ENCODE data around the gene CLK3. TPM values are rescaled to one million over a fixed set of nuclear protein-coding genes. Genes with fewer than 3 reads are reported as not detected.

Gene CLK3
- total and polyA plus RNA-seq, 2 of the 13 experiments (the other 11 are each of a cell fraction or from before 2014, with no cell fraction given), result 41.5 to 82.0 TPM

DNA sequence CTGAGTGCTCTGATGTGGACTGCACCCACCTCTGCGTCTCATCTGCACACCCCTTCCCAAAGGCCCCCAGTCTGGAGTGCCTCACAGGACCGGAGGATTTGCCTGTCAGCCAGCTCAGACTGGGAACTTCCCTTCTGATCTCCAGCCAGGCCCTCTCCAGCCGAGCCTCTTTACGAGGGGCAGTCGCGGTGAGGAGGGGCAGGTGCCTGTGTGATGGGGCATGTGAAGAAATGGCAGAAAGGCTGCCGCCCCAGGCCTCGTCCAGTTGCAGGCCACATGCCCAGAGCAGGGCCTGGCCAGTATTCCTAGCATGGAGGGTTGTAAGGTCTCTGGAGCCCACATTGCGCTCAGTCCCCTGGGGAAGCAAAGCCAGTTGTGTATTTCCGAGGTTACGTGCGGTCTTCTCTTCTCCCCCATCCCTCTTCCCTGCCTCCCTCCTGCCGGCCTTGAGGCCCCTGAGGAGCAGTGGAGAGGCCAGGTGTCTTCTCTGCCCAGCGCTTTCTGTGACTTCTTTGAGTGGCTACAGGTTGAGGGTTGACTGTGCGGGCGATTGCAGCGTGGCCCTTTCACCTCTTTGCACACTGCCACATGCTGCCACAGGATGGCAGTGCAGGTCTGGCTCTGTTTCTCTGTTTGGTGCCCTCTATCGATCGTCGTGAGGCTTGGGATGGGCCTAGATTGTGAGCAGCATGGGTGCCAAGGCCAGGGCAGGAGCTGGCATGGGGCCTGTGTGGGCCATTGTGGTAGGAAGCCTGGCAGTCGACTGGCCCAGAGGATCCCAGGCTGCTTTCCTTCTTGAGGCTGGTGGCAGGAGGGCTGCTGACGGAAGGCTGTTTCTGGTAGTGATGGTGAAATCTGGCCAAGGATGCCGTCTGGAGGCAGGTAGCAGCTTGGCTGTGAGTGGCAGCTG lies 5.3 kb downstream of the CLK3 start (continued):
- TF ChIP-seq ONECUT2 (CRISPR knock-in tag; IDR thresholded peaks at IDR 0.05) (peak; percentile 90), HOXA7 (CRISPR knock-in tag; IDR thresholded peaks at IDR 0.05) (no peak), ETV5 (CRISPR knock-in tag; IDR thresholded peaks at IDR 0.05; ENCODE audit: borderline replicate concordance) (peak; percentile 16; the same call in 1 of the 2 replicates), ZNF143 (CRISPR knock-in tag; IDR thresholded peaks at IDR 0.05) (no peak), ZSCAN12 (CRISPR knock-in tag; IDR thresholded peaks at IDR 0.05) (no peak), ZNF253 (CRISPR knock-in tag; IDR thresholded peaks at IDR 0.05; ENCODE audit: borderline replicate concordance) (no peak), SOX5 (CRISPR knock-in tag; IDR thresholded peaks at IDR 0.05; ENCODE audit: borderline replicate concordance) (0 out of 2 replicates have a peak, but pooled peaks have one; percentile 22), PHF21A (CRISPR knock-in tag; IDR thresholded peaks at IDR 0.05) (no peak), AKAP8 (CRISPR knock-in tag; IDR thresholded peaks at IDR 0.05) (peak; percentile 71; the same call in 1 of the 2 replicates), KLF16 (CRISPR knock-in tag; IDR thresholded peaks at IDR 0.05) (0 out of 4 replicates have a peak, but pooled peaks of 1 of the 2 experiments have one; percentile 30), KDM1A (CRISPR knock-in tag; IDR thresholded peaks at IDR 0.05) (no peak), ZBTB7A (CRISPR knock-in tag; IDR thresholded peaks at IDR 0.05) (no peak), ZNF263 (CRISPR knock-in tag; IDR thresholded peaks at IDR 0.05) (no peak), ZNF44 (CRISPR knock-in tag; IDR thresholded peaks at IDR 0.05) (no peak), ZNF570 (CRISPR knock-in tag; IDR thresholded peaks at IDR 0.05; ENCODE audit: borderline replicate concordance) (no peak), ZEB1 (IDR thresholded peaks at IDR 0.05; ENCODE audit: insufficient replicate concordance, low read depth) (no peak), IRX3 (CRISPR knock-in tag; IDR thresholded peaks at IDR 0.05; ENCODE audit: borderline replicate concordance, low read depth) (no peak), ZNF225 (CRISPR knock-in tag; IDR thresholded peaks at IDR 0.05) (no peak), ZNF589 (CRISPR knock-in tag; conservative IDR thresholded peaks at IDR 0.05) (0 out of 2 replicates have a peak, but pooled peaks have one; percentile 24)
- TF ChIP-seq, protein P1, sequence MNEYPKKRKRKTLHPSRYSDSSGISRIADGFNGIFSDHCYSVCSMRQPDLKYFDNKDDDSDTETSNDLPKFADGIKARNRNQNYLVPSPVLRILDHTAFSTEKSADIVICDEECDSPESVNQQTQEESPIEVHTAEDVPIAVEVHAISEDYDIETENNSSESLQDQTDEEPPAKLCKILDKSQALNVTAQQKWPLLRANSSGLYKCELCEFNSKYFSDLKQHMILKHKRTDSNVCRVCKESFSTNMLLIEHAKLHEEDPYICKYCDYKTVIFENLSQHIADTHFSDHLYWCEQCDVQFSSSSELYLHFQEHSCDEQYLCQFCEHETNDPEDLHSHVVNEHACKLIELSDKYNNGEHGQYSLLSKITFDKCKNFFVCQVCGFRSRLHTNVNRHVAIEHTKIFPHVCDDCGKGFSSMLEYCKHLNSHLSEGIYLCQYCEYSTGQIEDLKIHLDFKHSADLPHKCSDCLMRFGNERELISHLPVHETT (CRISPR knock-in tag; conservative IDR thresholded peaks at IDR 0.05), result no peak
- TF ChIP-seq, protein P2, sequence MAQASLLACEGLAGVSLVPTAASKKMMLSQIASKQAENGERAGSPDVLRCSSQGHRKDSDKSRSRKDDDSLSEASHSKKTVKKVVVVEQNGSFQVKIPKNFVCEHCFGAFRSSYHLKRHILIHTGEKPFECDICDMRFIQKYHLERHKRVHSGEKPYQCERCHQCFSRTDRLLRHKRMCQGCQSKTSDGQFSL (CRISPR knock-in tag; IDR thresholded peaks at IDR 0.05), result no peak
- TF ChIP-seq, protein P3, sequence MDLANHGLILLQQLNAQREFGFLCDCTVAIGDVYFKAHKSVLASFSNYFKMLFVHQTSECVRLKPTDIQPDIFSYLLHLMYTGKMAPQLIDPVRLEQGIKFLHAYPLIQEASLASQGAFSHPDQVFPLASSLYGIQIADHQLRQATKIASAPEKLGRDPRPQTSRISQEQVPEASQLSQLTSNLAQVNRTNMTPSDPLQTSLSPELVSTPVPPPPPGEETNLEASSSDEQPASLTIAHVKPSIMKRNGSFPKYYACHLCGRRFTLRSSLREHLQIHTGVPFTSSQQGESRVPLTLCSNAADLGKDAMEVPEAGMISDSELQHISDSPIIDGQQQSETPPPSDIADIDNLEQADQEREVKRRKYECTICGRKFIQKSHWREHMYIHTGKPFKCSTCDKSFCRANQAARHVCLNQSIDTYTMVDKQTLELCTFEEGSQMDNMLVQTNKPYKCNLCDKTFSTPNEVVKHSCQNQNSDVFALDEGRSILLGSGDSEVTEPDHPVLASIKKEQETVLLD (CRISPR knock-in tag; IDR thresholded peaks at IDR 0.05; ENCODE audit: low read depth), result no peak
- TF ChIP-seq, protein P4, sequence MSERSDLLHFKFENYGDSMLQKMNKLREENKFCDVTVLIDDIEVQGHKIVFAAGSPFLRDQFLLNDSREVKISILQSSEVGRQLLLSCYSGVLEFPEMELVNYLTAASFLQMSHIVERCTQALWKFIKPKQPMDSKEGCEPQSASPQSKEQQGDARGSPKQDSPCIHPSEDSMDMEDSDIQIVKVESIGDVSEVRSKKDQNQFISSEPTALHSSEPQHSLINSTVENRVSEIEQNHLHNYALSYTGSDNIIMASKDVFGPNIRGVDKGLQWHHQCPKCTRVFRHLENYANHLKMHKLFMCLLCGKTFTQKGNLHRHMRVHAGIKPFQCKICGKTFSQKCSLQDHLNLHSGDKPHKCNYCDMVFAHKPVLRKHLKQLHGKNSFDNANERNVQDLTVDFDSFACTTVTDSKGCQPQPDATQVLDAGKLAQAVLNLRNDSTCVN (CRISPR knock-in tag; IDR thresholded peaks at IDR 0.05; ENCODE audit: borderline replicate concordance), result no peak
- TF ChIP-seq, protein P5, sequence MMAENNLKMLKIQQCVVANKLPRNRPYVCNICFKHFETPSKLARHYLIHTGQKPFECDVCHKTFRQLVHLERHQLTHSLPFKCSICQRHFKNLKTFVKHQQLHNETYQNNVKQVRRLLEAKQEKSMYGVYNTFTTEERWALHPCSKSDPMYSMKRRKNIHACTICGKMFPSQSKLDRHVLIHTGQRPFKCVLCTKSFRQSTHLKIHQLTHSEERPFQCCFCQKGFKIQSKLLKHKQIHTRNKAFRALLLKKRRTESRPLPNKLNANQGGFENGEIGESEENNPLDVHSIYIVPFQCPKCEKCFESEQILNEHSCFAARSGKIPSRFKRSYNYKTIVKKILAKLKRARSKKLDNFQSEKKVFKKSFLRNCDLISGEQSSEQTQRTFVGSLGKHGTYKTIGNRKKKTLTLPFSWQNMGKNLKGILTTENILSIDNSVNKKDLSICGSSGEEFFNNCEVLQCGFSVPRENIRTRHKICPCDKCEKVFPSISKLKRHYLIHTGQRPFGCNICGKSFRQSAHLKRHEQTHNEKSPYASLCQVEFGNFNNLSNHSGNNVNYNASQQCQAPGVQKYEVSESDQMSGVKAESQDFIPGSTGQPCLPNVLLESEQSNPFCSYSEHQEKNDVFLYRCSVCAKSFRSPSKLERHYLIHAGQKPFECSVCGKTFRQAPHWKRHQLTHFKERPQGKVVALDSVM (CRISPR knock-in tag; IDR thresholded peaks at IDR 0.05), result no peak
